Measurements from ENCODE around the gene OBSCN. TPM values are rescaled to one million over a fixed set of nuclear protein-coding genes. Genes with fewer than 3 reads are reported as not detected.

The OBSCN gene
- total RNA-seq, 1 donor from 2014 or later = 18.3 TPM

DNA sequence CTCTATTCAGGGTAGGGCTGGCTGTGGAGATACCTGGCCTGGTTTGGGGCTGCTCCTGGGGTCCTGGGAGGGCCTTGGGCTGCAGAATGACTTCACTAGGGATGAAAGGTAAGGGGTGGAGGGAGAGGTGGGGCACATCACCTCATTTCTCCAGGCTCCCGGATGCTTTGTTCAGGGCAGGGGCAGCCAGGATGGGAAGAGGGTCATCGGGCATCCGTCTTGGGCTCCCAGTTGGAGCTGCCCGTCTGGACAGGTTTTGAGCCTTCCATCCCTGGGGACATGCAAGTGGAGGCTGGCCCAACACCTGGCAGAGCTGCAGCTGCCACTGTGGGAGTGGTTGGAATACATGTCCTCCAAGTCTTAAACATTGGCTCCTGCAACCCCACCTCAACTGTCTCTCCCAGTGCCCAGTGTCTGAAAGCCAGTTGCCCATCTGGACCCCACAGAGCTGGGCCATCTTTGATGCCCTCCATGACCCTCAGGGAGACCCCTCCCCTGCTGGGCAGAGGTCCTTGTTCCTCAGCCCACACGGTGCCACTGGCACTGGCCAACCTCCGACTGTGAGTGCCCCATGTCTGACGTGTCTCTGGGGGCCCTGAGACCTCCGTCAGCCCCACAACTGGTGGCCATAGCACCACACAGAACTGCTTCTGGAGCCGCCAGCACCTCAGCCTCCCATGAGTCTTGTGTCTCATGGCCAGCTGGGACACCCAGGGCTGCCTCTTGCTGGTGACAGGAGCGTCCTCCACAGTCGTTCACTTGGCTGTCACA is 145.9 kb downstream of the OBSCN start:
- ATAC-seq = no peak
- intact Hi-C loops (cut with DNase I) = no loop called here
- no peak for DNase-seq (ENCODE audit: low spot score)

DNA sequence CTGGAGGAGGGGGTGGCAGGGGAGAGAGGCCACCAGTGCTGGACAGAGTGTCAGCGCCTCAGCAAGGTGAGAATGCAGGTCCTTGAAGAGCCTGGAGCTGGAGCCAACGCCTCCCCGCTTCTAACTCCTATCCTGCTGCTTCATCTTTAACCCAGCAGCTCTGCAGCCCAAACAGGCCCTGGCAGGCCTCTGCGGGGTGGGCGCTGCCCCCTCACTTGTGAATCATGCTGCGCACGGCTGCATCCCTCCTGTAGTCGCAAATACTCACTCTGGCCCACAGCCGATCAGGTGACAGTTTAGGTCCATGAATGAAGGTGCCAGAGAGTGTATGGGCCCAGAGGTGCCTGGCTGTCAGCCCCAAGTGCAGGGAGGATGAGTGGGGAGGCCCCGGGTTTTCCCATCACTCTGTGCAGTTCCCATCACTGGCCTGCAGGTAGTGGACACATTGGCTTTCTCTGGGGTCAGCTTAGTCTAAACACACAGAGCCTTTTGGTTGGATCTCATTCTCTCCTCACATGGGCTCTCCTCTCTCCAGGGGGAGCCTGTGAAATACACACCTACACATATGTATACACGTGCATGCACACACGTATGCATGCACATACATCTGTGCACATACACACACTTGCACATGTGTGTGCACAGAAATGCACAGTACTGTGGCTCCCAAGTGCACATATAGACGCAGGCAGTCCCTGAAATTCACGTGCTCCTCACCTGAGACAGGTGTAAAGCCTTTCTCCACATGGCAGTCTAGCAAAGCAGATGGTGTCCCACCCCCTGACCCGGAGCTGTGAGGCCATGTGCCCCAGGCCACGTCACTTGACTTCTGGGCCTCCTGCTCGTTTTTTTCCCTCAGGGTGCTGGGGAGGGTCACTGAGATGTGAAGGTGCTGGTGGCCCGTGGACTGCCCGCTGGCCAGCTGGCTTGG is 146.8 kb downstream of the OBSCN start:
- intact Hi-C loops (cut with DNase I) = no loop called here
- ATAC-seq (no peak), DNase-seq (ENCODE audit: low spot score) (no peak)

DNA sequence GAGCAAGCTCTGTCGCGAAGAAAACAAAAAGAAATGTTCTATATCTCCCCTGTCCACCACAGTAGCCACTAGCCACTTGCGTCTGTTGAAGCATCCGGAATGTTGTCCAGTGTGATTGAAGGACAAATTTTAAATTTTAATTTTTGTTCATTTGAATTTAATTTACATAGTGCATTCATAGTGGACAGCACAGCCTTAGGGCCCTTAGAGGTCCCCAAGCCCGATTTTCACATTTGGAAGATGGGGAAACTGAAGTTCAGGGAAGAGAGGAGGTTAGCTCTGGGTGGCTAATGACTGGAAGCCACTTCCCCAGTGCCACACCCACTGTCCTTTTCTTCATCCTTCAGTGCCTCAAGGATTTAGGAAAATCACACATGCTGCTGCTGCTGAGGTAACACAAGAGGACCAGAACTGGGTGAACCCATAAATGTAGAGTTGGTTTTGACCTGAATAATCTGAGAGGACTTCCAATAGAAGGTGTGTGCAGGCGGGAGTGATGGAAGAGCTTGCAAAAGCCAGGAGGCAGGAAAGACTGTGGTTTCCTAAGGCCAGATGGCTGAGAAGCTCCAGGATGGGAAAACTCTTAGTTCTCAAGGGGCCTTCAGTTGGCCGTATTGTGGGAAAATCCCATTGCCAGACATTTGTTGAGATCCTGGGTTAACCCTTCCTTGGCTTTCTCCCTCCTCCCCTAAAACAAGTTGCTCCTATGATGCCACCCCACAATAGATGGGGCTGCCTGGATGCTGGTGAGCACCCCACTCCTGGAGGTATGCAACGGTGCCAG is 149.2 kb downstream of the OBSCN start:
- DNase-seq (ENCODE audit: low spot score) (no peak), ATAC-seq (no peak)
- intact Hi-C loops (cut with DNase I) = no loop called here

DNA sequence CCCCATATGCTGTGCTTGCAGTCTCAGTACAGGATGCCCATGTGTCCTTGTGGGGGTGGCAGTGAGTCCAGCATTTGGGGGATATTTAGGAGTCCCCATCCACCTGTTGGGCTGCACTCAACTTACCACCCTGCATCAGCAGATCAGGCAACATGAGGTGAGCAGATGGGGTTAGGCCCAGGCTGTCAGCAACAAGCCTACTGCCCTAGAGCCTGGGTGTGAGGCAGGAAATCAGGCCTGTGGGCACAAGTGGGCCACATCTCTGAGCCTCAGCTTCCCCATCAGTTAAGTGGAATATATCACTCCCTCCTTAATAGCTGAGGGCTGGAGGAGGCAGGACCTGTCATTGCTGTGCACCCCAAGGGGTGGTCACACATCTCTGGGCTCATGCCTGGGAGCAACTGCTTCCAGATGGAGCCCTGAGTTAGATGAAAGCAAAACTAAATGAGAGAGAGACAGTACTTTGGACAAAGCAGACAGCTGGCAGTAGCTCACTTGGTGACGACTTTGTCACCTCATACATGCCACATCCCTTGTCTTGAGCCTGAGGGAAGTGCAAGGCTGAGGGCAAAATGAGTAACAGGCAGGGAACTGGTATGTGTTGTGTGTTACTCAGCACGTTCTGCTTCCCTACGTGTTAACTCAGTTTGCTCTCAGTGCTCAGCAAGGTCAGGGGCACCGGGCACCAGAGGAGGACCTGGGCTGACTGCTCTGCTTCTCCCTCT is 150.4 kb downstream of the OBSCN start:
- ATAC-seq (no peak), DNase-seq (ENCODE audit: low spot score) (no peak)
- intact Hi-C loops (cut with DNase I) = no loop called here

DNA sequence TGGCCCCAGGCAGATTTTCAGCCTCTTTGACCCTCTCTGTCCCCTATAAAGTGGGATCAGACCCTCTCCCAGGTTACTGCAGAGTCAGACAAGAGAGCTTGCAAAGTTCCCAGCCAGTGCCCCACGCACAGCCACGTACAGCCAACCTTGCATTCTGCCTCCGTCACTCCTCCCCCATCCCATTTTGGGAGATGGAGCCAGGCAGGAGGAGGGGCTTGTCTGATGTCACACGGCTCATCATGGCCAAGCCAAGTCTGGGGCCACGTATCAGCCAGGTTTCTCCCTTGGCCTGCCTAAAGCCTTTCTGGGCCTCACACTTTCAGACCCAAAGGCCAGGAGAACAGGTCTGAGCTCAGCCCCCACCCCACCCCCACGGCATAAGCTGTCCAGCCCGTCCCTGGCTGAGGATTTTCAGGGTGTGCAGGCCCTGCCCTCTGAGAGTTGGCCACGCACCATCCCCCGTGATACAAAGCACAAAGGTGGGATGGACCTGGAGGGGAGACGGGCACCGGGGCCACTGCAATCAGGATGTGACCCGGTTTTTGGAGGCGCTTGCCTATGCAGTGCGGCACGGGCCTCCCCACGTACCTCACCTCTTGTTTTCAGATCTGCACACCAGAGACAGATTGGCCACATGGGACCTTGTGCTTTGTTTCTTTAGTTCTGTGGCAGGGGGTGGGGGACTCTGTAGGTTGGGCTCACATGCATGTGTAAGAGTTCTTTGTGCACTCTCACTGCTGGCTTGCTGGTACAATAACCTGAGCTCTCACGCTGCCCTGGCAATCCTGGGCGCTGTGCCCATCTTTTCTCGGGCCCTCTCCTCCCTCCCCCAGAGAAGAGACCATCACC is 151.1 kb downstream of the OBSCN start:
- no peak for DNase-seq (ENCODE audit: low spot score)
- ATAC-seq = no peak
- intact Hi-C loops (cut with DNase I) = no loop called here

DNA sequence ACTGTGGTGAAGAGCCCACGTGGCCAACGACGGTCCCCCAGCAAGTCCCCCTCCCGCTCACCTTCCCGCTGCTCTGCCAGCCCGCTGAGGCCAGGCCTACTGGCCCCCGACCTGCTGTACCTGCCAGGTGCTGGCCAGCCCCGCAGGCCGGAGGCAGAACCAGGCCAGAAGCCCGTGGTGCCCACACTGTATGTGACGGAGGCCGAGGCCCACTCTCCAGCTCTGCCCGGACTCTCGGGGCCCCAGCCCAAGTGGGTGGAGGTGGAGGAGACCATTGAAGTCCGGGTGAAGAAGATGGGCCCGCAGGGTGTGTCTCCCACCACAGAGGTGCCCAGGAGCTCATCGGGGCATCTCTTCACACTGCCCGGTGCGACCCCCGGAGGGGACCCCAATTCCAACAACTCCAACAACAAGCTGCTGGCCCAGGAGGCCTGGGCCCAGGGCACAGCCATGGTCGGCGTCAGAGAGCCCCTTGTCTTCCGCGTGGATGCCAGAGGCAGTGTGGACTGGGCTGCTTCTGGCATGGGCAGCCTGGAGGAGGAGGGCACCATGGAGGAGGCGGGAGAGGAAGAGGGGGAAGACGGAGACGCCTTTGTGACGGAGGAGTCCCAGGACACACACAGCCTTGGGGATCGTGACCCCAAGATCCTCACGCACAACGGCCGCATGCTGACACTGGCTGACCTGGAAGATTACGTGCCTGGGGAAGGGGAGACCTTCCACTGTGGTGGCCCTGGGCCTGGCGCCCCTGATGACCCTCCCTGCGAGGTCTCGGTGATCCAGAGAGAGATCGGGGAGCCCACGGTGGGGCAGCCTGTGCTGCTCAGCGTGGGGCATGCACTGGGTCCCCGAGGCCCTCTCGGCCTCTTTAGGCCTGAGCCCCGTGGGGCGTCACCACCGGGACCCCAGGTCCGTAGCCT is 152.0 kb downstream of the OBSCN start:
- intact Hi-C loops (cut with DNase I) = no loop called here
- DNase-seq (ENCODE audit: low spot score) (no peak), ATAC-seq (no peak)

DNA sequence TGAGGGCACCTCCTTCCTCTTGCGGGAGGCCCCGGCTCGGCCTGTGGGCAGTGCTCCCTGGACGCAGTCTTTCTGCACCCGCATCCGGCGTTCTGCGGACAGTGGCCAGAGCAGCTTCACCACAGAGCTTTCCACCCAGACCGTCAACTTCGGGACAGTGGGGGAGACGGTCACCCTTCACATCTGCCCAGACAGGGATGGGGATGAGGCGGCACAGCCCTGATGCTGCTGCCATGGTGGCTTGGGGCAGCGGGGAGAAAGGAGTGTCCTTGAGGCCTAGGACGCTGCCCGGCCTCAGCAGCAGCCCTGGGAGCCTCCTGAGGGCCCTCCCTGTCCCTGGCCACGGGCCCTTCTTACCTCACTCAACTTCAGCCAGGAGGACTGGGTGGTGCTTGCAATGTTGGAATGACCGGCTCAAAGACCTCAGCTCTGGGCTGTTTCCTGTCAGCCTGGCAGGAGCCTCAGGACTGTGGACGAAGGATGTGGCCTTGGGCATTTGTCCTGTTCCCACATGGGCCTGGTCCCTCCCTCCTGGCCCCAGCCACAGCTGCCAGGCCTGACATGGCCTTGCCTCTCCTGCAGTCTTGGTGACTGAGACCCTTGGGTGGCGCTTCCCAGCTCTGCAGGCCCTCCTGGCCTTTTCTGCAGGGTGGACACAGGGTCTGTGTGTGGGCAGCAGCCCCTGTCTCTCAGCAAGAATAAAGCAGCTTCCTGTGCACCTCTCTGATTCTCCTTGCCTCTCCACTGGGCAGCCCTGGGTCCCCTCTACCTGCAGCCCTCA is 152.9 kb downstream of the OBSCN start:
- no peak for ATAC-seq
- DNase-seq (ENCODE audit: low spot score) = no peak
- intact Hi-C loops (cut with DNase I) = no loop called here

DNA sequence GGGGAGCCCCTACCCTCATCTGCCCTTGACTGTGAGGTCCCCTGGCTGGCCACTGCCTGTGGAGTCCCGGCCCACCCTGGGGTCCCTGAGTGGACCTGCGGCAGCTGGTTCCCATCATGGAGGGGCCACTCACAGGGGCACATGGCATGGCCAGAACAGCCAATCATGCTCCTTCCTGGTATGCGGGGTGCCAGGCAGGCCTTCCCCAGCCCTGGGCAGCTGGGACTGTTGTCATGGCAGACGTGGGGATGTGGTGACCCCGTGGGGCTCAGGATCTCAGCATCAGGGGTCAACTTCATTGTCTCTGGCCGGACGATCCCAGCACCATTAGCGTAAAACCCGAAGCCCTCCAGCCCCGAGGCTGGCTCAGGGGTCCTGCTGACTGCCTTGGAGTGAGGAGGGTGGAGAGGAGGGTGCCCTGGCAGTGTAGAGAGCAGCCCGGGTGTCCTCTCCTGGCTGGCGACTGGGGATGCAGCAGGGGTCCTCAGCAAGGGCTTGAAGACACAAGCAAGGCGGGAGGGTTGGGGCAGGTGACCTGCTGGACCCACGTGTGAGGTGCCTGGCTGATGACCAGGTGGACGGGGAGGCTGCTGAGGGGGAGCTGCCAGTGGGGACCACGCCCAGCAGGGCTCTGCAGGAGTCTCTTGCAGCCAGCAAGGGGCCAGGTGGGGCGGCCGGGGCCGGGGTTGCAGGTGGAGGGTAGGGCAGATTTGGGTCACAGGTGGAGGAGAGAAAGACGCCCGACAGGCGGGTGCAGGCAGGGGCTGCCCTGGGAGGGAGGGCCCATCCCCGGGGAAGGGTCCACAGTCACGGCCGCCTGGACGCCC is 153.7 kb downstream of the OBSCN start:
- intact Hi-C loops (cut with DNase I) = no loop called here
- ATAC-seq (no peak), DNase-seq (ENCODE audit: low spot score) (peak; percentile 59)

DNA sequence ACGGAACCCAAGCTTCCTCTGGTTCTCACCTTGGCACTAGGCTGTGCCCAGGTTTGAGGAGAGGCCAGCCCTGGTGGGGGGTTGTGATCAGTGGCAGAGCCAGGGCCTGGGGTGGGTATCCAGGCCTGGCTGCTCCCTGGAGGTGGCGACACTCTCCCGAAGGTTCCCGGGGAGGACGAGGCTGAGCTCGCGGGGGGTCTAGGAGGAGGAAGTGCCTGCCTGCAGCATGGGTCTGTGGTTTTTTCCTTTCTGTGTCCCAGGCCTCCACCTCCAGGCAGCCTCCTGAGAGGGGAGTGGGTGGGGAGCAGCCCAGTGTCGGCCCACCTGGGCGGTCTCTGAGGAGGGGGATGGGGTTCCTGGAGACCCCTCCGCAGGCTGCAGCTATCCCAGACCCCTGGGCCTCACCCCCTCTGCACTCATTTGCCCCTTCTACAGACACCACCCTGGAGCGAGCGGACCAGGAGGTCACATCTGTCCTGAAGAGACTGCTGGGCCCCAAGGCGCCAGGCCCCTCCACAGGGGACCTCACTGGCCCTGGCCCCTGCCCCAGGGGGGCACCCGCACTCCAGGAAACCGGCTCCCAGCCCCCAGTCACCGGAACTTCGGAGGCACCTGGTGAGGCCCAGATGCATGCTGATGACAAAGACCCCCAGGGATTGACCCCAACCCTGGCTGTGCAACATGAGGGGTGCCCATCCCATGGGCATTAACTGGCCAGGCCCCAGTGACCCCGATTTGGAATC is 154.5 kb downstream of the OBSCN start:
- intact Hi-C loops (cut with DNase I) = no loop called here
- ATAC-seq (no peak), DNase-seq (ENCODE audit: low spot score) (peak; percentile 51)

DNA sequence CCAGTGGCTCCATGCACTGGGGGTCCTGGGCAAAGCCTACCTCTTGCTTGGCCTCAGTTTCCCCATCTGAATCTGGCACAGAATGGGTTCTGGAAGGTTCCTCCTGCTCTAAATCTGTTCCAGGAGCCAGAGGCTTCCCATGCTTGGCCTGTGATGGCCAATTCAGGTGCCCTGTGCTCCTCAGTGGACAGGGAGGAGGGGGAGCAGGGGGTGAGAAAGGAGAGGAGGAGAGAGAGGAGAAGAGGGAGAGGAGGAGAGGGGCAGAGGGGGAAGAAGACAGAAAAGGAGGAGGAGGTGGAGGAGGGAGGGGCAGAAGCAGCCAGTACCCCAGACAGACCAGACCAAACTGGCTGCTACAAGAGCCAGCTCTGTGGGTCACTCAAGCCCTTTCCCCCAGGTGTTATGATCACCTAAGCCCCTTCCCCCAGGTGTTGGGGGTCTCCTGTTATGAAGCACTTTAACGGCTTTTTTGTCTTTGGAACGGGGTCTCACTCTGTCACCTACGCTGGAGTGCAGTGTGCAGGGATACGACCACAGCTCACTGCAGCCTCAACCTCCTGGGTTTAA is 155.1 kb downstream of the OBSCN start:
- ATAC-seq (no peak), DNase-seq (ENCODE audit: low spot score) (peak; percentile 25)
- intact Hi-C loops (cut with DNase I) = no loop called here

DNA sequence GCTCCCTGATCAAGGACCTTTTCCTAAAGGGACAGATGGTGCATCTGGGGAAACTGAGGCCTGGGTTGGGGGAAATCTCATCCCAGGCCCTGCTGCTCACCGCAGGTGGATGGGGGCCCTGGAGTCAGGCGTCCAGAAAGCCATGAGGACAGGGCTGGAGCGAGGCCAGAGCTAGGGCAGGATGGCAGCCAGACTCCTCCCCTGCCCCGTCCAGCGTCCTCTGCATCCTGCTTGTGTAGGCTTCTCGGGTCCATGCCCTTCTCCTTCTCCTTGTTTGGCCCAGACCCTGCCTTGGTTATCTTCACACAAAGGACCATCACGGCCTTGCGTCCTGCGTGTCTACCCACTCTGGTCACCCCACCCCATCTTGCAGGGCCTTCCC is 155.8 kb downstream of the OBSCN start:
- intact Hi-C loops (cut with DNase I) = no loop called here
- peak; percentile 55 for DNase-seq (ENCODE audit: low spot score)
- ATAC-seq = no peak

DNA sequence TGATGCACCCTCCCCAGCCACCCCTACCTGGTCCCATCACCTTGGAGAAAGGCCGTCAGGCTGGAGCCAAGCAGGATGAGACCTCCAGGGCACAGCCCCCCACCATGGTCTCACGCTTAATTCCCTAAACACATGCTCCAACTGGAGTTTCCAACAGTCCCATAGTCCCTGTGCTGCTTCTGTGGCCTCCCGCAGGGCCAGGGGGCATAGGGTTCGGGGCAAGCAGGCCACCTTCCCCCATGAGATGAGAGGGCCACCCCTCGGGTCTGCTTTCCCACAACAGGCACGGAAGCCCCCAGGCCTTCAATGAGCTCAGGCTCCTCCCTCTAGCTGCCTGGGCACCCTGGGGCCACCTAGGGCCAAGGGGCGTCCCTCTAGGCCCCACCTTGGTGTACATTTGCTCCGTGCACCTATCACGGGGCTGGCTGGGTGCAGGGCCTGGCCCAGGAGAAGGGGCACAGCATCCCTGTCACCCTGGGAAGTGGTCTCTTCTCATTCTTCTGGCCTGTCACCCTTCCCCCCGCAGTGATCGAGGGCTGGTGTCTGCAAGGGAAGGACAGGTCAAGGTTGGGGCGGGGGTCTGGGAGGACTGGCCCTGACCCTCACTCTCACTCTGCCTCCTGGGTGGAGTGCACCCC is 156.3 kb downstream of the OBSCN start:
- DNase-seq (ENCODE audit: low spot score) (no peak), ATAC-seq (no peak)
- intact Hi-C loops (cut with DNase I) = no loop called here

DNA sequence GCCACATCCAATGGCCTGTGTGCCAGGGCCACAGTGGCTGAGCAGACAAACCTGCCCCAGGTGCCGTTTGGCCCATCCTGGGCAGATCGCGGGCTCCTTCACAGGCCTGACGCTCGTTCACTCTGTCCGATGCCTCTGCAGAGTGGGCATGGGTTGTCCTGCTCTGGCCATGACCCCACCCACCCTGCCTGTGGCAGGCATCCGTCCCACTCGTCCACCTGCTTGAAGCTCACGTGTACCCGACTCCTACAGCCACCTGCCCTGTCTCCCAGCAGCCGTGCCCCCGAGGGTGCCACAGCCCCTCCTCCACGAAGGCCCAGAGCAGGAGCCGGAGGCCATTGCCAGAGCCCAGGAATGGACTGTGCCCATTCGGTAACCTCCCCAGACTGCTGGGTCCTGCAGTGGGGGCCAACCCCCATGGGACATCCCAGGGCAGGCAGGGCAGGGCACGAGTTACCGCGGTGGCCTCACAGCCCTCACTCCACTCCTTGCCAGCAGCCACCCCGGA is 156.9 kb downstream of the OBSCN start:
- no peak for ATAC-seq
- peak; percentile 51 for DNase-seq (ENCODE audit: low spot score)
- intact Hi-C loops (cut with DNase I) = no loop called here
